K562 (cell line): ENCODE measurements around the gene DPH7. TPM values are rescaled to one million over a fixed set of nuclear protein-coding genes. Genes with fewer than 3 reads are reported as not detected.

Experiments used
- DNMT1 ChIP-seq: fragments of 450-650 bp; IDR thresholded peaks from 2 replicates; pipeline ENCODE4 v1.6.1; 2016; ENCODE audit warnings: antibody characterized with exemption, mild to moderate bottlenecking
- FOXK2 ChIP-seq, 2 experiments: fragments of 450-650 bp; IDR thresholded peaks in 1 of 2; conservative IDR thresholded peaks in 1 of 2; 2 replicates each; pipeline ENCODE4 v1.6.1; 2016; ENCODE audit warnings: low read depth in 2 of 2, mild to moderate bottlenecking in 1 of 2
- HEY1 ChIP-seq: fragments of 250-450 bp; sonication (Bioruptor Pico); IDR thresholded peaks from 2 replicates; pipeline ENCODE4 v1.5.0; 2020; ENCODE audit warnings: mild to moderate bottlenecking, moderate library complexity, borderline replicate concordance
- HIVEP1 ChIP-seq: fragments of 250-450 bp; sonication (Bioruptor Pico); IDR thresholded peaks from 2 replicates; pipeline ENCODE4 v1.4.0; 2020; ENCODE audit warnings: mild to moderate bottlenecking
- LCOR ChIP-seq: sonication (generic); formaldehyde crosslinking; IDR thresholded peaks from 2 replicates; pipeline ENCODE4 v1.8.0; 2022; ENCODE audit warnings: mild to moderate bottlenecking, missing genetic modification reagents
- OTX1 ChIP-seq: fragments of 450-650 bp; formaldehyde crosslinking; IDR thresholded peaks from 2 replicates; pipeline ENCODE4 v1.4.0; 2022; ENCODE audit warnings: mild to moderate bottlenecking
- POLR3G ChIP-seq: IDR thresholded peaks from 2 replicates; pipeline ENCODE4 v1.6.1; 2011; ENCODE audit not compliant: insufficient read length, insufficient replicate concordance; ENCODE audit errors: extremely low read depth
- RB1 ChIP-seq: fragments of 450-650 bp; IDR thresholded peaks from 2 replicates; pipeline ENCODE4 v1.6.1; 2017; ENCODE audit warnings: low read depth, mild to moderate bottlenecking
- RBM34 ChIP-seq: fragments of 200-400 bp; formaldehyde crosslinking; IDR thresholded peaks from 2 replicates; pipeline ENCODE4 v1.6.1; 2018; ENCODE audit warnings: low read length, borderline replicate concordance; ENCODE audit not compliant: insufficient read depth
- SIN3B ChIP-seq: fragments of 450-650 bp; IDR thresholded peaks from 2 replicates; pipeline ENCODE4 v1.6.1; 2017; ENCODE audit warnings: low read depth, mild to moderate bottlenecking, moderate library complexity
- SRF ChIP-seq, 2 experiments: fragments of 250-450, 450-650 bp in 1 of 2; sonication (Bioruptor Pico) in 1 of 2; sonication (generic) in 1 of 2; formaldehyde crosslinking; IDR thresholded peaks; 2 replicates each; pipeline versions ENCODE4 v1.5.0 to v1.5.1; 2020 to 2022; ENCODE audit warnings: mild to moderate bottlenecking in 1 of 2, missing genetic modification reagents in 1 of 2
- ZNF282 ChIP-seq: sonication (generic); formaldehyde crosslinking; IDR thresholded peaks from 2 replicates; pipeline ENCODE4 v1.8.1; 2023; ENCODE audit warnings: missing genetic modification reagents
- polyA plus RNA-seq, 8 experiments: library from polyadenylated mRNA; depleted of rRNA in 4 of 8; stranded (reverse) in 5 of 8; unstranded in 3 of 8; fragments of >200 nt; fragmentation: Nextera tagmentation in 2 of 8; fragmentation: Illumina TruSeq in 1 of 8; extraction: Ambion mirVana in 2 of 8; extraction: Trizol in 1 of 8; gene quantifications; 2 replicates each; pipeline versions ENCODE4 v1.2.1 to v1.2.3, GENCODE V29; 2011 to 2014; ENCODE audit warnings: inconsistent platforms in 1 of 8, missing spikeins in 1 of 8
- total RNA-seq, 7 experiments: library from RNA; depleted of rRNA in 6 of 7; stranded (reverse); fragments of >200 nt in 6 of 7; fragmentation: Illumina TruSeq in 2 of 7; extraction: Trizol in 2 of 7; gene quantifications; 2 replicates each; pipeline versions ENCODE4 v1.2.1 to v1.2.3, GENCODE V29; 2011 to 2021; ENCODE audit warnings: low replicate concordance in 1 of 7
- TF ChIP-seq, protein P1 (sequence below): IDR thresholded peaks from 2 replicates; pipeline ENCODE4 v1.6.1; 2011; ENCODE audit warnings: borderline replicate concordance, low read depth, mild to moderate bottlenecking, moderate library complexity, low read length; ENCODE audit not compliant: insufficient read depth, poor library complexity, severe bottlenecking
- TF ChIP-seq, protein P2 (sequence below): fragments of 450-650 bp; formaldehyde crosslinking; IDR thresholded peaks from 2 replicates; pipeline ENCODE4 v1.4.0; 2020; ENCODE audit warnings: mild to moderate bottlenecking, mixed read lengths
- TF ChIP-seq, protein P3 (sequence below): sonication (generic); formaldehyde crosslinking; IDR thresholded peaks from 2 replicates; pipeline ENCODE4 v1.8.1; 2023; ENCODE audit warnings: mild to moderate bottlenecking, missing genetic modification reagents
- TF ChIP-seq, protein P4 (sequence below): fragments of 150-350 bp; IDR thresholded peaks from 2 replicates; pipeline ENCODE4 v1.6.1; 2014; ENCODE audit warnings: low read depth, mild to moderate bottlenecking, low read length, borderline replicate concordance

The DPH7 gene
- total and polyA plus RNA-seq, 9 of the 15 experiments (the other 6 are each of a cell fraction or from before 2014, with no cell fraction given): 13.9 to 68.6 (median 41.3) TPM

DNA sequence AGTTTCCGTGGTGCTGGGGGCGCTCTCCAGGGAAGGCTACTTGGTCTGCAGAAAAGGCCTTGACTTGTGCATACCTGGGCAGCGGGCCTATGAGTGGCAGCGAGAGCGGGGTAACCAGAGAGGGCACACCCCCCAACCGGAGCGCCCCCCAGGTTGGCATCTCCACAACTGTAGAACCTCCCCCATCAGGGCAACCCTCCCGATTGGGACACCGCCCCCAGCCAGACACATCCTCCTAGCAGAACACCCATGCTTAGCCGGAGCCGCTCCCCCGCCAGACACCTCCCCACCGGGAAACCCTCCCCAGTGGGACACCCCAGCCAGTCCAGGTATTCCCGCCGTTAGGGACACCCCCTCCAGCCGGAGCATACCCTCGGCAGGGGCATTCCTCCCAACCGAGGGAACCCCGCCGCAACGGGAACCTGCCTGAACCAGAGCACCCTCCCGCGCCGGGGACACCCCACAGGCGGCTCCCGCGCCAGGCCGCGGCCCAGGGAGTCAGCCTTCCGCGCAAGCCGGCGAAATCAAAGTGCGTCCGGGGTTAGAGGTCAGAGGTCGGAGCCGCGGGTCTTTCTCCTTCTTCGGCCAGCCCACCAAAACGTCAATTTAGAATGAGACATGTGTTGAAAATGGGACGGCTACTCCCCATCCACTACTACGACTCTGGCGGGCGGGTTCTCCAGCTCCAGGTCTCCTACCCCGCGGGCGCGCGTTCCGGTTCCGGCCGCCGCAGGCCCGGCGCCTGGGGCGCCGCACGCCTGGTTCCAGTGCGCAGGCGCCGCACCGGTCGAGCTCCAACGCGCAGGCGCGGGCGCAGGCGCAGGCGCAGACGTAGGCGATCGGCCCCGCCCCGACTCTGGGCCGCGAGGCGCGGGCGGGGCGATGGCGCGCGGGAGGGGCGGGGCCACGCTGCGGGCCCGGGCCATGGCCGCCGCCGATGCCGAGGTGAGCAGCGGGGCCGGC lies 39.7 kb upstream of the DPH7 start, which contains the start of gene EHMT1 (continued):
- TF ChIP-seq SIN3B (peak; percentile 81), DNMT1 (no peak), HEY1 (no peak), POLR3G (no peak), SRF (CRISPR knock-in tag; IDR thresholded peaks at IDR 0.05) (no peak; a peak in 1 of 4 replicates), ZNF282 (CRISPR knock-in tag) (peak; percentile 85; the same call in 1 of the 2 replicates), RBM34 (no peak), RB1 (0 out of 2 replicates have a peak, but pooled peaks have one; percentile 56), LCOR (CRISPR knock-in tag) (no peak), HIVEP1 (CRISPR knock-in tag) (peak; percentile 13; the same call in 1 of the 2 replicates), FOXK2 (conservative IDR thresholded peaks at IDR 0.05 in 1 of 2, IDR thresholded peaks at IDR 0.05 in 1 of 2; ENCODE audit: low read depth in 2 of 2) (peak; percentile 21 to 30; a peak in 2 of 4 replicates), OTX1 (CRISPR knock-in tag) (no peak)
- TF ChIP-seq, protein P1, sequence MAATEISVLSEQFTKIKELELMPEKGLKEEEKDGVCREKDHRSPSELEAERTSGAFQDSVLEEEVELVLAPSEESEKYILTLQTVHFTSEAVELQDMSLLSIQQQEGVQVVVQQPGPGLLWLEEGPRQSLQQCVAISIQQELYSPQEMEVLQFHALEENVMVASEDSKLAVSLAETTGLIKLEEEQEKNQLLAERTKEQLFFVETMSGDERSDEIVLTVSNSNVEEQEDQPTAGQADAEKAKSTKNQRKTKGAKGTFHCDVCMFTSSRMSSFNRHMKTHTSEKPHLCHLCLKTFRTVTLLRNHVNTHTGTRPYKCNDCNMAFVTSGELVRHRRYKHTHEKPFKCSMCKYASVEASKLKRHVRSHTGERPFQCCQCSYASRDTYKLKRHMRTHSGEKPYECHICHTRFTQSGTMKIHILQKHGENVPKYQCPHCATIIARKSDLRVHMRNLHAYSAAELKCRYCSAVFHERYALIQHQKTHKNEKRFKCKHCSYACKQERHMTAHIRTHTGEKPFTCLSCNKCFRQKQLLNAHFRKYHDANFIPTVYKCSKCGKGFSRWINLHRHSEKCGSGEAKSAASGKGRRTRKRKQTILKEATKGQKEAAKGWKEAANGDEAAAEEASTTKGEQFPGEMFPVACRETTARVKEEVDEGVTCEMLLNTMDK: no peak
- TF ChIP-seq, protein P2, sequence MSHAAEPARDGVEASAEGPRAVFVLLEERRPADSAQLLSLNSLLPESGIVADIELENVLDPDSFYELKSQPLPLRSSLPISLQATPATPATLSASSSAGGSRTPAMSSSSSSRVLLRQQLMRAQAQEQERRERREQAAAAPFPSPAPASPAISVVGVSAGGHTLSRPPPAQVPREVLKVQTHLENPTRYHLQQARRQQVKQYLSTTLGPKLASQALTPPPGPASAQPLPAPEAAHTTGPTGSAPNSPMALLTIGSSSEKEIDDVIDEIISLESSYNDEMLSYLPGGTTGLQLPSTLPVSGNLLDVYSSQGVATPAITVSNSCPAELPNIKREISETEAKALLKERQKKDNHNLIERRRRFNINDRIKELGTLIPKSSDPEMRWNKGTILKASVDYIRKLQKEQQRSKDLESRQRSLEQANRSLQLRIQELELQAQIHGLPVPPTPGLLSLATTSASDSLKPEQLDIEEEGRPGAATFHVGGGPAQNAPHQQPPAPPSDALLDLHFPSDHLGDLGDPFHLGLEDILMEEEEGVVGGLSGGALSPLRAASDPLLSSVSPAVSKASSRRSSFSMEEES (CRISPR knock-in tag): no peak
- TF ChIP-seq, protein P3, sequence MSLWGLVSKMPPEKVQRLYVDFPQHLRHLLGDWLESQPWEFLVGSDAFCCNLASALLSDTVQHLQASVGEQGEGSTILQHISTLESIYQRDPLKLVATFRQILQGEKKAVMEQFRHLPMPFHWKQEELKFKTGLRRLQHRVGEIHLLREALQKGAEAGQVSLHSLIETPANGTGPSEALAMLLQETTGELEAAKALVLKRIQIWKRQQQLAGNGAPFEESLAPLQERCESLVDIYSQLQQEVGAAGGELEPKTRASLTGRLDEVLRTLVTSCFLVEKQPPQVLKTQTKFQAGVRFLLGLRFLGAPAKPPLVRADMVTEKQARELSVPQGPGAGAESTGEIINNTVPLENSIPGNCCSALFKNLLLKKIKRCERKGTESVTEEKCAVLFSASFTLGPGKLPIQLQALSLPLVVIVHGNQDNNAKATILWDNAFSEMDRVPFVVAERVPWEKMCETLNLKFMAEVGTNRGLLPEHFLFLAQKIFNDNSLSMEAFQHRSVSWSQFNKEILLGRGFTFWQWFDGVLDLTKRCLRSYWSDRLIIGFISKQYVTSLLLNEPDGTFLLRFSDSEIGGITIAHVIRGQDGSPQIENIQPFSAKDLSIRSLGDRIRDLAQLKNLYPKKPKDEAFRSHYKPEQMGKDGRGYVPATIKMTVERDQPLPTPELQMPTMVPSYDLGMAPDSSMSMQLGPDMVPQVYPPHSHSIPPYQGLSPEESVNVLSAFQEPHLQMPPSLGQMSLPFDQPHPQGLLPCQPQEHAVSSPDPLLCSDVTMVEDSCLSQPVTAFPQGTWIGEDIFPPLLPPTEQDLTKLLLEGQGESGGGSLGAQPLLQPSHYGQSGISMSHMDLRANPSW: no peak
- TF ChIP-seq, protein P4, sequence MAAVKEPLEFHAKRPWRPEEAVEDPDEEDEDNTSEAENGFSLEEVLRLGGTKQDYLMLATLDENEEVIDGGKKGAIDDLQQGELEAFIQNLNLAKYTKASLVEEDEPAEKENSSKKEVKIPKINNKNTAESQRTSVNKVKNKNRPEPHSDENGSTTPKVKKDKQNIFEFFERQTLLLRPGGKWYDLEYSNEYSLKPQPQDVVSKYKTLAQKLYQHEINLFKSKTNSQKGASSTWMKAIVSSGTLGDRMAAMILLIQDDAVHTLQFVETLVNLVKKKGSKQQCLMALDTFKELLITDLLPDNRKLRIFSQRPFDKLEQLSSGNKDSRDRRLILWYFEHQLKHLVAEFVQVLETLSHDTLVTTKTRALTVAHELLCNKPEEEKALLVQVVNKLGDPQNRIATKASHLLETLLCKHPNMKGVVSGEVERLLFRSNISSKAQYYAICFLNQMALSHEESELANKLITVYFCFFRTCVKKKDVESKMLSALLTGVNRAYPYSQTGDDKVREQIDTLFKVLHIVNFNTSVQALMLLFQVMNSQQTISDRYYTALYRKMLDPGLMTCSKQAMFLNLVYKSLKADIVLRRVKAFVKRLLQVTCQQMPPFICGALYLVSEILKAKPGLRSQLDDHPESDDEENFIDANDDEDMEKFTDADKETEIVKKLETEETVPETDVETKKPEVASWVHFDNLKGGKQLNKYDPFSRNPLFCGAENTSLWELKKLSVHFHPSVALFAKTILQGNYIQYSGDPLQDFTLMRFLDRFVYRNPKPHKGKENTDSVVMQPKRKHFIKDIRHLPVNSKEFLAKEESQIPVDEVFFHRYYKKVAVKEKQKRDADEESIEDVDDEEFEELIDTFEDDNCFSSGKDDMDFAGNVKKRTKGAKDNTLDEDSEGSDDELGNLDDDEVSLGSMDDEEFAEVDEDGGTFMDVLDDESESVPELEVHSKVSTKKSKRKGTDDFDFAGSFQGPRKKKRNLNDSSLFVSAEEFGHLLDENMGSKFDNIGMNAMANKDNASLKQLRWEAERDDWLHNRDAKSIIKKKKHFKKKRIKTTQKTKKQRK: no peak
